GM21515 (cell line): ENCODE measurements around the gene VKORC1.

ENCODE experiments used
- ATAC-seq: cut with Tn5 transposase; IDR thresholded peaks from one replicate; pipeline ENCODE4 v1.9.1; 2021; ENCODE audit not compliant: unreplicated experiment

Gene VKORC1

DNA sequence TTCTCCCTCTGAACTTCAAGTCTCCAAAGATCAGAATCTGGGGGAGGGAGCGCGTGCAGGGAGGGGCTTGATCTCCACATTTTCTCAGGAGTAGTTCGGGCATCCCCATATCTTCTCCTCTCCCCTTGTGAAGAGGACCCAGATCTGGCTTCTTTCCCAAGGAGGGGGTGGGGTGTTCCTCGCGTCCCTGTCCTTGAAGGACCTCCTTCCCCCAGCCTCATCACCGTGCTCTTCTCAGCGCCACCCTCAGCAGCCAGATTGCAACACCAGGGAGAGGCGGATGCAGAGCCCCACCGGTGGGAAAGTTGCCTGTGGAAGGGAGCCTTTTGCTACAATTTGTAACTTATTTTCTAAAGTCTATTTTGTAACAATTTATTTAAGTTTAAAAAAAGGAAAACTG is 11.5 kb downstream of the VKORC1 start:
- no peak for ATAC-seq

DNA sequence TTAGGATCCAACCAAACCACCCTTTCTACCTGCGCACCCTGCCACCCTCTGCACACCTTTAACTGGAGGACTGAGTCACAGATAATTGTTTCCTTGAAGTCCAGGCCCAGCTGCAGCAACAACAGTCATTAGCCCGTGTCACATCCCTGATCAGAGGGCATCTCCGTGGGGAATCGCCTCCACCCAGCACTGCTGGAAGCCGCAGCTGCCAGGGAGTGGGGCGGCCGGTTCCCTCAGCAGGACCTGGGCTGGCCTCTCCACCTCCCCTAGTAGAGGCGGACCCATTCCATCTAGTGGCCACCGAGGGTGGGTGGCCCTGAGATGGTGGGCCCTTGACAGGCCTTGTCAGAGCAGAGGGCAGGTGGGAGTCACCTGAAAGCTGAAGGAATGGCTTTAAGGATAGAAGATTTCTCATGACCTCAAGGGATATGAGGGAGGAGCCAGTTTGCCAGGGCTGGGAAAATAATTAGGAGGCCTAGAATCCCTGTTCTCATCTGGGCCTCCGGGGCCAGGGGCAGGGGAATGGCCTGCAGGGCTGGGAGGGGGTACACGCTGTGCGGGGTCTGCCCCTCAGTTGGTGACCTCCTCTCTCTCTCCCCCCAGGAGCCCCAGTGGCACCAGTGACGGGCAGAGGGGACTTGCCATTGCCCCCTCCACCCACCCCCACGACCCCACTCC is 12.1 kb downstream of the VKORC1 start:
- ATAC-seq: no peak

- ATAC-seq: no peak
Measured at GRCh38 chr16:31081428-31082351, 12.9 kb downstream of the VKORC1 start.

- ATAC-seq: no peak
Measured at GRCh38 chr16:31080756-31081419, 13.7 kb downstream of the VKORC1 start.

DNA sequence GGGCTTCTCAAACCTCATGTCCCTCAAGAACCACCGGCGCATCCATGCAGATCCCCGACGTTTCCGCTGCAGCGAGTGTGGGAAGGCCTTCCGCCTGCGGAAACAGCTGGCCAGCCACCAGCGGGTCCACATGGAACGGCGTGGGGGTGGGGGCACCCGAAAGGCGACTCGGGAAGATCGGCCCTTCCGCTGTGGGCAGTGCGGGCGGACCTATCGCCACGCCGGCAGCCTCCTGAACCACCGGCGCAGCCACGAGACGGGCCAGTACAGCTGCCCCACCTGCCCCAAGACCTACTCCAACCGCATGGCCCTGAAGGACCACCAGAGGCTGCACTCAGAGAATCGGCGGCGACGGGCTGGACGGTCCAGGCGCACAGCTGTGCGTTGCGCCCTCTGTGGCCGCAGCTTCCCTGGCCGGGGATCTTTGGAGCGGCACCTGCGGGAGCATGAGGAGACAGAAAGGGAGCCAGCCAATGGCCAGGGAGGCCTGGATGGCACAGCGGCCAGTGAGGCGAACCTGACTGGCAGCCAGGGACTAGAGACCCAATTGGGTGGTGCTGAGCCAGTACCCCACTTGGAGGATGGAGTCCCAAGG is 14.5 kb downstream of the VKORC1 start:
- ATAC-seq: no peak

DNA sequence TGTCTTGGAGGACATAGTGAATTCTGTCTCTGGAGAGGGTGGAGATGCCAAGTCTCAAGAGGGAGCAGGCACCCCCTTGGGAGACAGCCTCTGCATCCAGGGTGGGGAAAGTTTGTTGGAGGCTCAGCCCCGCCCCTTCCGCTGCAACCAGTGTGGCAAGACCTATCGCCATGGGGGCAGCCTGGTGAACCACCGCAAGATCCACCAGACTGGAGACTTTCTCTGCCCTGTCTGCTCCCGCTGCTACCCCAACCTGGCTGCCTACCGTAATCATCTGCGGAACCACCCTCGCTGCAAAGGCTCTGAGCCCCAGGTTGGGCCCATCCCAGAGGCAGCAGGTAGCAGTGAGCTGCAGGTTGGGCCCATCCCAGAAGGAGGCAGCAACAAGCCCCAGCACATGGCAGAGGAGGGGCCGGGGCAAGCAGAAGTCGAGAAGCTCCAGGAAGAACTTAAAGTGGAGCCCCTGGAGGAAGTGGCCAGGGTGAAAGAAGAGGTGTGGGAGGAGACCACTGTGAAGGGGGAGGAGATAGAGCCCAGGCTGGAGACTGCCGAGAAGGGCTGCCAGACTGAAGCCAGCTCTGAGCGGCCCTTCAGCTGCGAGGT is 15.2 kb downstream of the VKORC1 start:
- ATAC-seq: no peak

- ATAC-seq: no peak
Measured at GRCh38 chr16:31078597-31079341, 15.8 kb downstream of the VKORC1 start.

GRCh38 chr16:31077592-31078396 is 16.8 kb downstream of the VKORC1 start:
- no peak for ATAC-seq

DNA sequence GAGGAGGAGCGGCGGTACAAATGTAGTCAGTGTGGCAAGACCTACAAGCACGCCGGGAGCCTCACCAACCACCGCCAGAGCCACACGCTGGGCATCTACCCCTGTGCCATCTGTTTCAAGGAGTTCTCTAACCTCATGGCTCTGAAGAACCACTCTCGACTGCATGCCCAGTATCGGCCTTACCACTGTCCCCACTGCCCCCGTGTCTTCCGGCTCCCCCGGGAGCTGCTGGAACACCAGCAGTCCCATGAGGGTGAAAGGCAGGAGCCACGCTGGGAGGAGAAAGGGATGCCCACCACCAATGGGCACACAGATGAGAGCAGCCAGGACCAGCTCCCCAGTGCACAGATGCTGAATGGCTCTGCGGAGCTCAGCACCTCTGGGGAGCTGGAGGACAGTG is 17.6 kb downstream of the VKORC1 start:
- ATAC-seq: no peak

- no peak for ATAC-seq
Measured at GRCh38 chr16:31076319-31076718, 18.3 kb downstream of the VKORC1 start.

GRCh38 chr16:31074814-31075183 is 19.8 kb downstream of the VKORC1 start:
- no peak for ATAC-seq

DNA sequence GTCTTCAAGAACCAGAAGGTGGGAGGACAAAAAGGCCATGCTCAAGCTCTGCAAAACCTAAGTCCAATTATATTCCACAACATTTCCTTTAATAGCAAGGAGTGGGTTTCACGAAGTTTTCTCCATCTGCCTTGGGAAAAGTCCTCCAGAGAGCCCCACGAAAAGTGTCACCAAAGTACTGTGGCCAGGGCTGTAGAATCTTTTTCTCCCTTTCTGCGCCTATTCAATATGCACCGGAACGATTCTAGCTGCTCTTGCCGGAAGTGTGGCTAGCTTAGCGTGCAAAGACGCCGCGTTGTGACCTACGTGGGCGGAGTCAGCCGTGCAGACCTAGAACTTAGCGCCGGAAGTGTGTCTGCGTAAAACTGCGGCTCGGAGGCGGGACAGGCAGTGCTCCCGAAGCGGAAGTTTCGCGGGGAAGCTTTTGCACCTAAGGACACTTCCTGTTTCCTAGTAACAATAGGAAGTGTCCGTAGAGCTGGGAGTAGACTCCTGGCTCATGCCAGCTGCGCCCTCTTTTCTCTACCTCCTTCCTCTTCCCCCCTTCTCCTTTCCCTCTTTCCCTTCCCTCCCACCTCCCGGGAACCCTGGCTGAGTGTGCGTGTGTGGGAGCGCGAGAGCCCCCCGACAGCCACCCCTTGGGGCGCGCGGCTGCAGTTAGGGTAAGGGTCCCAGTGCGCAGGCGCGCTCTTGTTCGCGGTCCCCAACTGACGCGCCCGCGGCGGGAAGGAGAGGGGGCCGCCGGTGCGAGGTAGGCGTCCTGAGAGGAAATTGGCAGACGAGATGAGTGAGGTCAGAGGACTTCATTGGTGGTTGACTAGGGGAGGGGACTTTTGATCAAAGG is 20.4 kb downstream of the VKORC1 start, which contains the start of the genes ZNF646 and ZNF668:
ZNF646 (plus strand) TSS at position 453 of the 844 bp plus-strand sequence. CDS start 1,903 bp downstream, outside the sequence.
ZNF668 (minus strand) TSS at position 271 of the 844 bp plus-strand sequence. CDS start 9,781 bp downstream, outside the sequence.
- ATAC-seq: peak; percentile 68

- ATAC-seq: peak; percentile 48
Measured at GRCh38 chr16:31073142-31073969, 21.2 kb downstream of the VKORC1 start.

DNA sequence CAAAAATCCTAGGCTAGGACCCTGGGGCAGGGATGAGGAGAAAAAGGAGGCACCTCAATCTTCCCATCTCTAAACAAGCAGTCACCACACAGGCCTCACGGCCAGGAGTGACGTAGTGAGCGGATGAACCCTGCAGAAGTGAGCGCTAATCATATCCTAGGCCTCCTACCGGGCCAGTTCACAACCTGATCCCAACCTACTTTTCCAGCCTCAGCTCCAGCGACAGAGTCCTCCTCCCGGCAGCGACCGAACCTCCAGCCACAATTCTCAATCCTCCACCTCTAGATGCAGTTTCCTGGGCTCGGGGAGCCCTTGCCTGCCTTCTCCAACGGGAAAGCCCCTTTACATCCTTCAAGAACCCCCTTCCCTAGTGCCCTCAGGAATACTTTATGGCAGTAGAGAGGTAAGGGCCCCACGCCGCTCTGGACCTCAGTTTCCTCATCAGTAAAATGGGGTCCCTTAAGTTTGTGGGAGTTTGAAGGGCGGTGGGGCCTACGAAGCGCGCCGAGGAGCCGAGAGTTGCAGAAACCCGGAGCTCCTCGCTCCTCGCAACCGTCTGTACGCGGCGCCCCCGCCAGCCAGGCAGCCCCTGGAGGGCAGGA is 22.0 kb downstream of the VKORC1 start:
- ATAC-seq: peak; percentile 3

DNA sequence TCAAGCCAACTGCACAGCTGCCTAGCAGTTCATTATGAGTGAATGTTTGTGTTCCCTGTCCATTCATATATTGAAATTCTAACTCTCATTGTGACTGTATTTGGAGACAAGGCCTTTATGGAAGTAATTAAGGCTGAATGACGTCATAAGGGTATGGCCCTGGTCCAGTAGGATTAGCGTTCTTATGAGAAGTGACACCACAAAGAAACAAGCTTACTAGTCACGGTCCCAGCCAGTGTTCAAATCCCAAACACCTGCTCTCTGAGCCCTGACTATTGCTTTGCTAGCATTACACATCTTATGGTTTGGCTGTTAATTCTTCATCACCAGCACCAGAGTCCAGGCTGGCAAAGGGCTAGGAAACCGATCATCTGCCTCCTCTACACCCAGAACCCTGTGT is 22.7 kb downstream of the VKORC1 start:
- no peak for ATAC-seq

GRCh38 chr16:31067342-31067741 is 27.3 kb downstream of the VKORC1 start:
- no peak for ATAC-seq

GRCh38 chr16:31064882-31065461 is 29.6 kb downstream of the VKORC1 start:
- no peak for ATAC-seq
